HG02943 (cell line): ENCODE measurements around the gene ANKRD27.
"Not testable (repeated sequence)": the region's sequence is repeated elsewhere in the genome, so short reads cannot be mapped to it uniquely, and the experiment has no call there.

ENCODE experiments used
- ATAC-seq: cut with Tn5 transposase; IDR thresholded peaks from one replicate; pipeline ENCODE4 v1.9.1; 2021; ENCODE audit warnings: mild to moderate bottlenecking, low read depth, moderate library complexity; ENCODE audit not compliant: unreplicated experiment

Gene ANKRD27

GRCh38 chr19:32674931-32675719, at the start of gene ANKRD27:
Gene ANKRD27 (minus strand): TSS chr19:32675180. CDS start chr19:32659015, 16,165 bp downstream.
- ATAC-seq = peak; percentile 94

GRCh38 chr19:32720936-32721250, 45.9 kb upstream of the ANKRD27 start:
- no peak for ATAC-seq

GRCh38 chr19:32720216-32720935, 45.4 kb upstream of the ANKRD27 start:
- ATAC-seq = no peak

- no peak for ATAC-seq
Observed at GRCh38 chr19:32719611-32720059, 44.7 kb upstream of the ANKRD27 start, which contains the start of gene TDRD12. Gene TDRD12 (plus strand): TSS chr19:32719767. CDS start chr19:32720073, 306 bp downstream.

- no peak for ATAC-seq
Observed at GRCh38 chr19:32718286-32718685, 43.3 kb upstream of the ANKRD27 start.

GRCh38 chr19:32717496-32717895, 42.5 kb upstream of the ANKRD27 start:
- ATAC-seq = no peak

GRCh38 chr19:32716203-32716602, 41.2 kb upstream of the ANKRD27 start:
- not testable (repeated sequence) for ATAC-seq

- ATAC-seq = no peak
Observed at GRCh38 chr19:32711747-32712146, 36.8 kb upstream of the ANKRD27 start.

- no peak for ATAC-seq
Observed at GRCh38 chr19:32709032-32709431, 34.1 kb upstream of the ANKRD27 start.

GRCh38 chr19:32708457-32708856, 33.5 kb upstream of the ANKRD27 start:
- ATAC-seq = no peak

GRCh38 chr19:32704006-32704405, 29.0 kb upstream of the ANKRD27 start:
- not testable (repeated sequence) for ATAC-seq

- ATAC-seq = no peak
Observed at GRCh38 chr19:32702010-32702409, 27.0 kb upstream of the ANKRD27 start.

GRCh38 chr19:32700129-32700528, 25.1 kb upstream of the ANKRD27 start:
- ATAC-seq = not testable (repeated sequence)

- ATAC-seq = not testable (repeated sequence)
Observed at GRCh38 chr19:32696771-32697170, 21.8 kb upstream of the ANKRD27 start.

GRCh38 chr19:32695506-32695905, 20.5 kb upstream of the ANKRD27 start:
- not testable (repeated sequence) for ATAC-seq

- ATAC-seq = not testable (repeated sequence)
Observed at GRCh38 chr19:32694851-32695250, 19.9 kb upstream of the ANKRD27 start.

GRCh38 chr19:32694316-32694715, 19.3 kb upstream of the ANKRD27 start:
- not testable (repeated sequence) for ATAC-seq

GRCh38 chr19:32693151-32694108, 18.4 kb upstream of the ANKRD27 start:
- ATAC-seq = not testable (repeated sequence)

GRCh38 chr19:32692727-32693061, 17.7 kb upstream of the ANKRD27 start:
- peak; percentile 11 for ATAC-seq

GRCh38 chr19:32691952-32692726, 17.2 kb upstream of the ANKRD27 start:
- ATAC-seq = peak; percentile 45
